Neuronal stem cell (in vitro differentiated cells): ENCODE results near the gene SLC16A13.
A peak's percentile ranks its signal among the peaks of the same experiment; 100 is the strongest.

Experiments
- DNase-seq: peaks from one replicate; pipeline ENCODE4 v3.0.0-alpha.2; 2013; ENCODE audit warnings: low spot score
- H2AFZ ChIP-seq: one replicate; pipeline ENCODE4 v1.6.1; 2013; ENCODE audit warnings: mild to moderate bottlenecking, low read length, inconsistent platforms
- H2AK5ac ChIP-seq: 2 replicates; pipeline ENCODE4 v1.6.1; 2013; ENCODE audit warnings: low read depth, mild to moderate bottlenecking, inconsistent platforms, low read length, moderate library complexity, mixed read lengths
- H2BK120ac ChIP-seq: 2 replicates; pipeline ENCODE4 v1.6.1; 2013; ENCODE audit warnings: low read depth, mild to moderate bottlenecking, inconsistent platforms, low read length, moderate library complexity, mixed read lengths
- H2BK12ac ChIP-seq: one replicate; pipeline ENCODE4 v1.6.1; 2013; ENCODE audit warnings: low read length, inconsistent platforms
- H2BK15ac ChIP-seq: 2 replicates; pipeline ENCODE4 v1.6.1; 2013; ENCODE audit warnings: mild to moderate bottlenecking, low read length, inconsistent platforms, mixed read lengths
- H2BK5ac ChIP-seq: one replicate; pipeline ENCODE4 v1.6.1; 2013; ENCODE audit warnings: inconsistent platforms, mild to moderate bottlenecking, low read length, moderate library complexity
- H3K14ac ChIP-seq: one replicate; pipeline ENCODE4 v1.6.1; 2013; ENCODE audit warnings: low read length, inconsistent platforms
- H3K18ac ChIP-seq: 2 replicates; pipeline ENCODE4 v1.6.1; 2013; ENCODE audit warnings: low read length, inconsistent platforms
- H3K23ac ChIP-seq: 2 replicates; pipeline ENCODE4 v1.6.1; 2013; ENCODE audit warnings: low read depth, mild to moderate bottlenecking, mixed read lengths, low read length, inconsistent platforms; ENCODE audit not compliant: poor library complexity
- H3K27ac ChIP-seq: replicated peaks from 3 replicates; pipeline ENCODE4 v1.5.1; 2013; ENCODE audit warnings: low read length, inconsistent platforms
- H3K27me3 ChIP-seq, 3 experiments: 2 replicates each; pipeline ENCODE4 v1.6.1; 2013; ENCODE audit warnings: low read length in 3 of 3, mild to moderate bottlenecking in 2 of 3, inconsistent platforms in 1 of 3, low read depth in 1 of 3, mixed read lengths in 1 of 3, moderate library complexity in 1 of 3; ENCODE audit not compliant: control insufficient read depth in 3 of 3, insufficient read depth in 3 of 3
- H3K36me3 ChIP-seq, 2 donors: replicated peaks in 1 of 2; 2 replicates each; pipeline ENCODE4 v1.6.1; 2013; ENCODE audit warnings: low read length in 2 of 2; ENCODE audit not compliant: control insufficient read depth in 2 of 2, insufficient read depth in 2 of 2
- H3K4ac ChIP-seq: 2 replicates; pipeline ENCODE4 v1.6.1; 2013; ENCODE audit warnings: inconsistent platforms, mild to moderate bottlenecking, low read length, moderate library complexity
- H3K4me1 ChIP-seq, 2 donors: 1 replicate in 1 of 2; 2 replicates in 1 of 2; pipeline ENCODE4 v1.6.1; 2013; ENCODE audit warnings: low read length in 2 of 2, low read depth in 1 of 2; ENCODE audit not compliant: control insufficient read depth in 2 of 2, insufficient read depth in 1 of 2
- H3K4me2 ChIP-seq: one replicate; pipeline ENCODE4 v1.6.1; 2013; ENCODE audit warnings: mild to moderate bottlenecking, low read length, inconsistent platforms; ENCODE audit not compliant: insufficient read depth, poor library complexity, severe bottlenecking
- H3K4me3 ChIP-seq, 2 donors: 2 replicates each; pipeline ENCODE4 v1.5.1; 2013; ENCODE audit warnings: low read length in 2 of 2, mild to moderate bottlenecking in 2 of 2, inconsistent platforms in 1 of 2, moderate library complexity in 1 of 2
- H3K79me1 ChIP-seq: one replicate; pipeline ENCODE4 v1.6.1; 2013; ENCODE audit warnings: low read depth, mild to moderate bottlenecking, inconsistent platforms, low read length, moderate library complexity
- H3K9ac ChIP-seq: one replicate; pipeline ENCODE4 v1.6.1; 2013; ENCODE audit warnings: mild to moderate bottlenecking, low read depth, low read length, inconsistent platforms; ENCODE audit not compliant: poor library complexity
- H3K9me3 ChIP-seq, 2 donors: replicated peaks in 1 of 2; 2 replicates each; pipeline versions ENCODE3 to v1.6.1; 2013; ENCODE audit warnings: low read length in 2 of 2, mild to moderate bottlenecking in 2 of 2, inconsistent platforms in 1 of 2, low read depth in 1 of 2, mixed read lengths in 1 of 2, moderate library complexity in 1 of 2; ENCODE audit not compliant: control insufficient read depth in 2 of 2, insufficient read depth in 1 of 2
- H4K8ac ChIP-seq: one replicate; pipeline ENCODE4 v1.6.1; 2013; ENCODE audit warnings: low read depth, mild to moderate bottlenecking, inconsistent platforms, low read length, moderate library complexity
- H4K91ac ChIP-seq: one replicate; pipeline ENCODE4 v1.6.1; 2013; ENCODE audit warnings: low read length, low read depth, mild to moderate bottlenecking, inconsistent platforms; ENCODE audit not compliant: poor library complexity
- WGBS, 2 donors: extraction: QIAGEN DNeasy Blood & Tissue Kit; methylation state at CpG; one replicate each; pipeline ENCODE4 v1.1.7; 2013; ENCODE audit warnings: missing lambda C conversion rate in 2 of 2, mixed read lengths in 1 of 2; ENCODE audit not compliant: insufficient read length in 2 of 2, insufficient replicate concordance in 1 of 2; ENCODE audit errors: extremely low coverage in 2 of 2; 5-methylcytosine and 5-hydroxymethylcytosine counted together

The SLC16A13 gene

GRCh38 chr17:7007143-7007542 lies 28.7 kb upstream of the SLC16A13 start:
- no peak overlapping the region for H4K91ac ChIP-seq
- no peak overlapping the region for H3K27ac ChIP-seq
- H2BK120ac ChIP-seq, result no peak overlapping the region
- H3K4me3 ChIP-seq, result no peak overlapping the region
- no peak overlapping the region for H2BK15ac ChIP-seq
- H3K27me3 ChIP-seq, result no peaks in the 10 kb centered on the region
- H3K4ac ChIP-seq, result no peak overlapping the region
- H3K18ac ChIP-seq, result no peak overlapping the region
- H3K9ac ChIP-seq, result no peak overlapping the region
- WGBS, 2 donors, result no CpG with 5 or more reads among the region's 2 CpGs
- H3K14ac ChIP-seq, result no peak overlapping the region
- H2AFZ ChIP-seq, result no peak overlapping the region
- no peak overlapping the region for H4K8ac ChIP-seq
- no peak overlapping the region for H2BK5ac ChIP-seq
- H3K23ac ChIP-seq, result no peak overlapping the region
- H2BK12ac ChIP-seq, result no peak overlapping the region
- no peak for DNase-seq
- H3K9me3 ChIP-seq, result peaks cover 0 to 2% of the 10 kb centered on the region in 2 donors
- peaks cover 7% of the 10 kb centered on the region for H3K79me1 ChIP-seq
- peaks cover 4 to 14% of the 10 kb centered on the region in 2 donors for H3K36me3 ChIP-seq
- H3K4me2 ChIP-seq, result no peak overlapping the region
- H2AK5ac ChIP-seq, result no peak overlapping the region
- peaks cover 0 to 4% of the 10 kb centered on the region in 2 donors for H3K4me1 ChIP-seq

DNA sequence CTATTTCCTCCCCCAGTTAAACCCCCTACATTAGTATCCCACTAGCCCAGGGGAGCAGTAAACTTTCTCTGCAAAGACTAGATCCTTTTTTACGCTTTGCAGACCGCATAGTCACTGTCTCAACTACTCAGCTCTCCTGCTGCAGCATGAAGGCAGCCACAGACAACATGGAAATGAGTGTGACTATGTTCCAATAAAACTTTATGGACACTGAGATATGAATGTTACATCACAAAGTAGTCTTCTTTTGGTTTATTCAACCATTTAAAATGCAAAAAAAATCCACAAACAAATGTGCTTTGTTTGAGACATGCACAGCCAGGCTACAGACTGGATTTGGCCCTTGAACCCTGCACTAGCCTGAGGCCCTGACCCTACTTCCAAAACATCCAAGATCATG lies 25.3 kb upstream of the SLC16A13 start:
- no peak overlapping the region for H3K27ac ChIP-seq
- H4K8ac ChIP-seq, result no peak overlapping the region
- no peak overlapping the region for H3K4me3 ChIP-seq
- peaks cover 15% of the 10 kb centered on the region for H3K79me1 ChIP-seq
- no peak overlapping the region for H3K14ac ChIP-seq
- no peak overlapping the region for H3K18ac ChIP-seq
- no peak overlapping the region for H3K4ac ChIP-seq
- H3K27me3 ChIP-seq, result no peaks in the 10 kb centered on the region
- H4K91ac ChIP-seq, result no peak overlapping the region
- H3K36me3 ChIP-seq, result peaks cover 4 to 5% of the 10 kb centered on the region in 2 donors
- no peak overlapping the region for H3K9ac ChIP-seq
- no peak overlapping the region for H2AFZ ChIP-seq
- no peak overlapping the region for H2BK5ac ChIP-seq
- no peak overlapping the region for H2BK120ac ChIP-seq
- peaks cover 15 to 19% of the 10 kb centered on the region in 2 donors for H3K4me1 ChIP-seq
- no CpG with 5 or more reads among the region's 2 CpGs for WGBS, 2 donors
- DNase-seq, result no peak
- no peak overlapping the region for H2AK5ac ChIP-seq
- H3K23ac ChIP-seq, result no peak overlapping the region
- peaks cover 0 to 2% of the 10 kb centered on the region in 2 donors for H3K9me3 ChIP-seq
- no peak overlapping the region for H2BK12ac ChIP-seq
- H2BK15ac ChIP-seq, result no peak overlapping the region
- no peak overlapping the region for H3K4me2 ChIP-seq

DNA sequence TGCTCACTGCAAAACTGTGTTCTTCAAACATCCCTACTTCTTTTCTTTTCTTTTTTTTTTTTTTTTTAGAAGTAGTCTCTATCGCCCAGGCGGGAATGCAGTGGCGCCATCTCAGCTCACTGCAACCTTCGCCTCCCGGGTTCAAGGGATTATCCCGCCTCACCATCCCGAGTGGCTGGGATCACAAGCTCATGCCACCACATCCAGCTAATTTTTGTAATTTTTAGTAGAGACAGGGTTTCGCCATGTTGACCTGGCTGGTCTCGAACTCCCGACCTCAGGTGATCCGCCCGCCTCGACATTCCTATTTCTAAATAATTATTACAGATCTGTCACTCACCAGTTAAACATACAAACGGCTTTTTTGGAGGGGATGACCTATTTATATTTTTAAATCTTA lies 24.4 kb upstream of the SLC16A13 start:
- DNase-seq, result no peak
- no peak overlapping the region for H2BK120ac ChIP-seq
- H3K36me3 ChIP-seq, result peaks cover 5 to 9% of the 10 kb centered on the region in 2 donors
- H2BK12ac ChIP-seq, result no peak overlapping the region
- no peak overlapping the region for H4K91ac ChIP-seq
- H3K9me3 ChIP-seq, result peaks cover 0 to 2% of the 10 kb centered on the region in 2 donors
- H3K14ac ChIP-seq, result no peak overlapping the region
- peak overlapping the region in 1 of 2 donors; percentile 71 for H3K4me3 ChIP-seq
- H3K4ac ChIP-seq, result no peak overlapping the region
- no peak overlapping the region for H3K18ac ChIP-seq
- H3K4me2 ChIP-seq, result no peak overlapping the region
- H3K23ac ChIP-seq, result no peak overlapping the region
- H3K79me1 ChIP-seq, result peaks cover 15% of the 10 kb centered on the region
- no peak overlapping the region for H3K9ac ChIP-seq
- H3K27me3 ChIP-seq, result no peaks in the 10 kb centered on the region
- no peak overlapping the region for H2AK5ac ChIP-seq
- H2BK5ac ChIP-seq, result no peak overlapping the region
- WGBS, 2 donors, result no CpG with 5 or more reads among the region's 14 CpGs
- no peak overlapping the region for H3K27ac ChIP-seq
- no peak overlapping the region for H2AFZ ChIP-seq
- peaks cover 17 to 23% of the 10 kb centered on the region in 2 donors for H3K4me1 ChIP-seq
- no peak overlapping the region for H4K8ac ChIP-seq
- H2BK15ac ChIP-seq, result no peak overlapping the region

DNA sequence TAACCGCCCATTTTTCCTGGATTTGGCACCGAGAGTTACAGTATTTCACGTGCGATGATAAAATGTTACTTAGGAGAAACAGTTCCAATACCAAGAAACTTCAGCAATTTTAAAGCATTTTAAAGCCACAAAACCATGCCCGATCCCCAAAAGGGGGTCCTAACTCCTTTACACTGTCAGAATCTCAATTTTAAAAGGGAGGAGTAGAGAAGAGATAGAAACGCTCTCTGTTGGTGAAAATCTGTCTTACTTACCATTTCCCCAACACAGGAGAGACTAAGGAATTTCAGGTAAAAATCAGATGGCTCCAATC lies 23.9 kb upstream of the SLC16A13 start:
- H3K4ac ChIP-seq, result no peak overlapping the region
- H3K4me2 ChIP-seq, result peak overlapping the region; percentile 80
- peak overlapping the region; percentile 71 to 97 for H3K4me3 ChIP-seq
- H2BK12ac ChIP-seq, result no peak overlapping the region
- H3K36me3 ChIP-seq, result peaks cover 7 to 12% of the 10 kb centered on the region in 2 donors
- no CpG with 5 or more reads among the region's 6 CpGs for WGBS, 2 donors
- peak overlapping the region; percentile 95 for H2AFZ ChIP-seq
- peaks cover 0 to 2% of the 10 kb centered on the region in 2 donors for H3K9me3 ChIP-seq
- H2BK5ac ChIP-seq, result no peak overlapping the region
- no peak overlapping the region for H3K14ac ChIP-seq
- H3K18ac ChIP-seq, result no peak overlapping the region
- peaks cover 17 to 28% of the 10 kb centered on the region in 2 donors for H3K4me1 ChIP-seq
- H3K27ac ChIP-seq, result no peak overlapping the region
- no peak overlapping the region for H4K91ac ChIP-seq
- H3K79me1 ChIP-seq, result peaks cover 15% of the 10 kb centered on the region
- no peak for DNase-seq
- no peak overlapping the region for H3K23ac ChIP-seq
- H3K27me3 ChIP-seq, result no peaks in the 10 kb centered on the region
- H3K9ac ChIP-seq, result no peak overlapping the region
- H2AK5ac ChIP-seq, result no peak overlapping the region
- H2BK120ac ChIP-seq, result no peak overlapping the region
- no peak overlapping the region for H2BK15ac ChIP-seq
- H4K8ac ChIP-seq, result no peak overlapping the region
